ENCODE results near the gene LRWD1. TPM values are rescaled to one million over a fixed set of nuclear protein-coding genes. Genes with fewer than 3 reads are reported as not detected.

Gene LRWD1
- total and polyA plus RNA-seq, 2 of the 4 experiments (the other 2 are of a cell fraction): 20.3 to 27.2 TPM

DNA sequence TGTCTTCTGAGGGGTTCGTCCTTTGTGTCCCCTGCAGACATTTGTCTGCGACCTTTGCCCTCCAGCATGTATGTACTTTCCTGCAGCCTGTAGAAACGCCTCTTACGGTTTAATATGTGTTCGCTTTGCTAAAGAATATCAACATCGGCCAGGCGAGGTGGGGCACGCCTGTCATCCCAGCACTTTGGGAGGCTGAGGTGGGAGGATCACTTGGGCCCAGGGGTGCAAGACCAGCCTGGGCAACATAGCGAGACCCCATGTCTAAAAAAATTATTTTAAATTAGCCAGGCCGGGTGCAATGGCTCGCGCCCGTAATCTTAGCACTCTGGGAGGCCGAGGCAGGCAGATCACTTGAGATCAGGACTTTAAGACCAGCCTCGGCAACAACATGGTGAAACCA is 15.6 kb upstream of the LRWD1 start:
- intact Hi-C loops (cut with micrococcal nuclease) (no loop called here), dilution Hi-C loops (cut with HindIII; ENCODE audit: low sequenced_read_pairs, unreplicated experiment) (no loop called here), in situ Hi-C loops (cut with MboI; ENCODE audit: low sequenced_read_pairs) (no loop called here)
- Histone ChIP-seq H3K9me1 (ENCODE audit: insufficient read depth, low read length) (no peaks in the 10 kb centered on the region; the same call in 1 of the 2 replicates), H4K91ac (ENCODE audit: insufficient read depth, low read depth, low read length) (no peak overlapping the region), H2BK15ac (ENCODE audit: low read depth, low read length) (no peak overlapping the region), H3K27me3 (ENCODE audit: control insufficient read depth, insufficient read depth, low read length) (no peaks in the 10 kb centered on the region), H3K18ac (ENCODE audit: low read depth, low read length) (no peak overlapping the region), H3K56ac (ENCODE audit: extremely low read depth, insufficient read depth, low read length) (no peak overlapping the region), H3K9me3 (ENCODE audit: control insufficient read depth, insufficient read depth, low read length) (no peaks in the 10 kb centered on the region), H3K4me2 (ENCODE audit: low read depth, low read length) (no peak overlapping the region), H2AK9ac (replicated peaks; ENCODE audit: low read depth, low read length, poor library complexity) (no peak overlapping the region), H3K79me1 (ENCODE audit: low read depth in 1 of 2, low read length in 2 of 2) (peaks cover 0 to 15% of the 10 kb centered on the region in 2 experiments; a peak in 1 of 4 replicates), H2BK5ac (ENCODE audit: low read depth, low read length, poor library complexity, severe bottlenecking) (no peak overlapping the region), H3K27ac (ENCODE audit: insufficient read depth, low read length) (no peak overlapping the region), H3K4ac (ENCODE audit: low read depth, low read length) (no peak overlapping the region), H2AFZ (replicated peaks; ENCODE audit: low read length, poor library complexity) (no peak overlapping the region), H3K36me3 (ENCODE audit: control insufficient read depth, insufficient read depth, low read length) (peaks cover 23% of the 10 kb centered on the region), H4K8ac (ENCODE audit: low read depth in 2 of 2, low read length in 2 of 2) (no peak overlapping the region), H3K23ac (ENCODE audit: low read depth, low read length) (no peak overlapping the region), H4K20me1 (ENCODE audit: insufficient read depth, low read length) (peaks cover 4% of the 10 kb centered on the region; the same call in 1 of the 2 replicates), H3K9ac (ENCODE audit: low read depth, low read length) (no peak overlapping the region), H2BK20ac (ENCODE audit: low read depth, low read length) (no peak overlapping the region), H3K14ac (replicated peaks; ENCODE audit: low read depth, low read length) (no peak overlapping the region), H2BK120ac (ENCODE audit: low read depth, low read length) (no peak overlapping the region), H4K5ac (ENCODE audit: low read depth, low read length) (no peak overlapping the region), H3K4me1 (ENCODE audit: control insufficient read depth, insufficient read depth, low read length) (peaks cover 4% of the 10 kb centered on the region; the same call in 1 of the 2 replicates), H3K4me3 (ENCODE audit: insufficient read depth, low read depth, low read length) (no peak overlapping the region), H2AK5ac (ENCODE audit: low read depth, low read length) (no peak overlapping the region)
- 95% methylated on average over 10 of the region's 15 CpGs; no CpG with 5 or more reads in 1 of the 2 experiments for WGBS, 2 experiments (ENCODE audit: extremely low coverage in 2 of 2, insufficient read length in 1 of 2)
- TF ChIP-seq BHLHE40 (IDR thresholded peaks at IDR 0.05; ENCODE audit: low read depth, low read length) (no peak), NFE2L2 (IDR thresholded peaks at IDR 0.05; ENCODE audit: low read depth, low read length) (no peak), FOS (IDR thresholded peaks at IDR 0.05; ENCODE audit: low read depth, low read length) (no peak), RFX5 (IDR thresholded peaks at IDR 0.05; ENCODE audit: low read depth, low read length) (no peak), SMC3 (IDR thresholded peaks at IDR 0.05; ENCODE audit: low read depth, low read length) (no peak), POLR2A (IDR thresholded peaks at IDR 0.05; ENCODE audit: low read depth, low read length) (no peak), MAFK (IDR thresholded peaks at IDR 0.05; ENCODE audit: low read depth, low read length) (no peak), RAD21 (IDR thresholded peaks at IDR 0.05; ENCODE audit: low read length) (no peak), RCOR1 (IDR thresholded peaks at IDR 0.05; ENCODE audit: insufficient replicate concordance, low read length) (no peak), MXI1 (IDR thresholded peaks at IDR 0.05; ENCODE audit: borderline replicate concordance, low read depth, low read length) (no peak), CHD1 (IDR thresholded peaks at IDR 0.05; ENCODE audit: low read depth, low read length) (no peak)
- TF ChIP-seq, protein P1, sequence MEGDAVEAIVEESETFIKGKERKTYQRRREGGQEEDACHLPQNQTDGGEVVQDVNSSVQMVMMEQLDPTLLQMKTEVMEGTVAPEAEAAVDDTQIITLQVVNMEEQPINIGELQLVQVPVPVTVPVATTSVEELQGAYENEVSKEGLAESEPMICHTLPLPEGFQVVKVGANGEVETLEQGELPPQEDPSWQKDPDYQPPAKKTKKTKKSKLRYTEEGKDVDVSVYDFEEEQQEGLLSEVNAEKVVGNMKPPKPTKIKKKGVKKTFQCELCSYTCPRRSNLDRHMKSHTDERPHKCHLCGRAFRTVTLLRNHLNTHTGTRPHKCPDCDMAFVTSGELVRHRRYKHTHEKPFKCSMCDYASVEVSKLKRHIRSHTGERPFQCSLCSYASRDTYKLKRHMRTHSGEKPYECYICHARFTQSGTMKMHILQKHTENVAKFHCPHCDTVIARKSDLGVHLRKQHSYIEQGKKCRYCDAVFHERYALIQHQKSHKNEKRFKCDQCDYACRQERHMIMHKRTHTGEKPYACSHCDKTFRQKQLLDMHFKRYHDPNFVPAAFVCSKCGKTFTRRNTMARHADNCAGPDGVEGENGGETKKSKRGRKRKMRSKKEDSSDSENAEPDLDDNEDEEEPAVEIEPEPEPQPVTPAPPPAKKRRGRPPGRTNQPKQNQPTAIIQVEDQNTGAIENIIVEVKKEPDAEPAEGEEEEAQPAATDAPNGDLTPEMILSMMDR (conservative IDR thresholded peaks at IDR 0.05; ENCODE audit: low read depth, low read length): no peak
- ChIA-PET POLR2A (ENCODE audit: unreplicated experiment) (no interaction called here), CTCF (no interaction called here)
- no peak for ATAC-seq (ENCODE audit: low read depth)
- DNase-seq: no peak
- BruUV-seq (replicated peaks): no TSS peak

Data from IMR-90 (cell line).